GM12878 (cell line): ENCODE measurements around the gene MAGIX.

ENCODE experiments used
- FOXM1 ChIP-seq: IDR thresholded peaks from 2 replicates; pipeline ENCODE4 v1.6.1; 2012; ENCODE audit warnings: low read depth, mild to moderate bottlenecking, inconsistent platforms, low read length, moderate library complexity
- KAT2A ChIP-seq: conservative IDR thresholded peaks from 2 replicates; pipeline ENCODE4 v1.6.1; 2011; ENCODE audit warnings: low read depth, low read length; ENCODE audit not compliant: control insufficient read depth
- MYC ChIP-seq: IDR thresholded peaks from 2 replicates; pipeline ENCODE4 v1.6.1; 2011; ENCODE audit warnings: mild to moderate bottlenecking, low read length, moderate library complexity, inconsistent platforms; ENCODE audit not compliant: insufficient read depth, insufficient replicate concordance, insufficient read length, severe bottlenecking
- POLR2AphosphoS5 ChIP-seq: IDR thresholded peaks from 2 replicates; pipeline ENCODE4 v1.6.1; 2011; ENCODE audit warnings: mild to moderate bottlenecking, low read length, inconsistent platforms
- SIN3A ChIP-seq: IDR thresholded peaks from 2 replicates; pipeline ENCODE4 v1.6.1; 2012; ENCODE audit warnings: low read depth, low read length, improper control_type of control experiment
- YBX1 ChIP-seq: fragments of 450-650 bp; IDR thresholded peaks from 2 replicates; pipeline ENCODE4 v1.6.1; 2016; ENCODE audit warnings: antibody characterized with exemption
- TF ChIP-seq, protein P1 (sequence below), 3 experiments: IDR thresholded peaks in 2 of 3; conservative IDR thresholded peaks in 1 of 3; 2 replicates each; pipeline ENCODE4 v1.5.1; 2011; ENCODE audit warnings: low read depth in 3 of 3, low read length in 3 of 3, mild to moderate bottlenecking in 3 of 3, control low read depth in 2 of 3, moderate library complexity in 2 of 3, inconsistent platforms in 1 of 3, mixed read lengths in 1 of 3; ENCODE audit not compliant: control insufficient read depth in 2 of 3, insufficient read depth in 1 of 3; ENCODE audit errors: extremely low read depth in 1 of 3

DNA sequence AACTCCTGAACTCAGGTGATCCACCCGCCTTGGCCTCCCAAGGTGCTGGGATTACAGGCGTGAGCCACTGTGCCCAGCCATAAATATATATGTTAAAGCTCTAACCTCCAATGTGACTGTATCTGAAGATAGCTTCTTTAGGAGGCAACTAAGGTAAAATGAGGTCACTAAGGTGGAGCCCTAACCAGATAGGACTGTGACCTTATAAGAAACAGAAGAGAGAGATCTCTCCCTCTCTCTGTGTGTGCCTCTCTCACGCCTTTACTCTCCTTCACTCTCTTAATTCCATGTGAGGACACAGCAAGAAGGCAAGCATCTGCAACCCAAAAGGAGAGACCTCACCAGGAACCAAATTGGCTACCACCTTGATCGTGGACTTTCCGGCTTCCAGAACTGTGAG is 926 bp upstream of the MAGIX start:
- TF ChIP-seq, protein P1, sequence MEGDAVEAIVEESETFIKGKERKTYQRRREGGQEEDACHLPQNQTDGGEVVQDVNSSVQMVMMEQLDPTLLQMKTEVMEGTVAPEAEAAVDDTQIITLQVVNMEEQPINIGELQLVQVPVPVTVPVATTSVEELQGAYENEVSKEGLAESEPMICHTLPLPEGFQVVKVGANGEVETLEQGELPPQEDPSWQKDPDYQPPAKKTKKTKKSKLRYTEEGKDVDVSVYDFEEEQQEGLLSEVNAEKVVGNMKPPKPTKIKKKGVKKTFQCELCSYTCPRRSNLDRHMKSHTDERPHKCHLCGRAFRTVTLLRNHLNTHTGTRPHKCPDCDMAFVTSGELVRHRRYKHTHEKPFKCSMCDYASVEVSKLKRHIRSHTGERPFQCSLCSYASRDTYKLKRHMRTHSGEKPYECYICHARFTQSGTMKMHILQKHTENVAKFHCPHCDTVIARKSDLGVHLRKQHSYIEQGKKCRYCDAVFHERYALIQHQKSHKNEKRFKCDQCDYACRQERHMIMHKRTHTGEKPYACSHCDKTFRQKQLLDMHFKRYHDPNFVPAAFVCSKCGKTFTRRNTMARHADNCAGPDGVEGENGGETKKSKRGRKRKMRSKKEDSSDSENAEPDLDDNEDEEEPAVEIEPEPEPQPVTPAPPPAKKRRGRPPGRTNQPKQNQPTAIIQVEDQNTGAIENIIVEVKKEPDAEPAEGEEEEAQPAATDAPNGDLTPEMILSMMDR (IDR thresholded peaks at IDR 0.05 in 2 of 3, conservative IDR thresholded peaks at IDR 0.05 in 1 of 3; ENCODE audit: control insufficient read depth in 2 of 3, extremely low read depth in 1 of 3, insufficient read depth in 1 of 3, low read depth in 3 of 3, low read length in 3 of 3), result no peak
- TF ChIP-seq MYC (no peak), YBX1 (no peak), KAT2A (no peak), POLR2AphosphoS5 (no peak), FOXM1 (no peak), SIN3A (no peak)
